HS-5 (cell line): ENCODE results near the gene HTT.

Experiments used
- DNase-seq: peaks from one replicate; pipeline ENCODE4 v3.0.0-alpha.2; 2012; ENCODE audit warnings: low read depth

The HTT gene

DNA sequence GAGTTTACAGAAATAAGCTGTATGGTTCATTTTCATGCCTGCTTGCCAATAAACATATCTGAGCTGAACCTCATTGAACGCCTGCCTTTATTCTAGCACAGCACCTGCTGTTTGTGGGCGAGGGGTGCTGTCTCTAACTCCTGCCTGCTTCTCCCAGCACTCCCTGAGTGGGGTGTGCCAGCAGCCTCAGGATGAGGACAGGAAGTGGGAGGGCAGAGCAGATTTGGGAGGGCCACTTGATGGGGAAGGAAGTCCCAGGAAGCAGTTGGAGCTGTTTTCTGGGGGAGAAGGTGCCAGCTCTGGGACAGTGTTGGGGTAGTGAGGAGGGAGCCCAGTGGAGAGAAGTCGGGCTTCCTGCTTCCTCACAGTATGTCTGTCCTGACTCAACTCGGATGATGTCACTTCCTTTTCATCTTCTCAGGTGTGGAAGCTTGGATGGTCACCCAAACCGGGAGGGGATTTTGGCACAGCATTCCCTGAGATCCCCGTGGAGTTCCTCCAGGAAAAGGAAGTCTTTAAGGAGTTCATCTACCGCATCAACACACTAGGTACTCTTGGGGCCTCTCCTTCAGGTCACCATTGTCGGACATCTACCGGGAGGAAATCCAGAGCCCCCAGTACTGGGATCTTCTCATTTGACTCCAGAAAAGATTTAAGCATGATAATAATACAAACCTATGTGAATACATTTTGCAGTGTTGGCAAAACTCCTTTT, 145.4 kb downstream of the HTT start:
- no peak for DNase-seq

DNA sequence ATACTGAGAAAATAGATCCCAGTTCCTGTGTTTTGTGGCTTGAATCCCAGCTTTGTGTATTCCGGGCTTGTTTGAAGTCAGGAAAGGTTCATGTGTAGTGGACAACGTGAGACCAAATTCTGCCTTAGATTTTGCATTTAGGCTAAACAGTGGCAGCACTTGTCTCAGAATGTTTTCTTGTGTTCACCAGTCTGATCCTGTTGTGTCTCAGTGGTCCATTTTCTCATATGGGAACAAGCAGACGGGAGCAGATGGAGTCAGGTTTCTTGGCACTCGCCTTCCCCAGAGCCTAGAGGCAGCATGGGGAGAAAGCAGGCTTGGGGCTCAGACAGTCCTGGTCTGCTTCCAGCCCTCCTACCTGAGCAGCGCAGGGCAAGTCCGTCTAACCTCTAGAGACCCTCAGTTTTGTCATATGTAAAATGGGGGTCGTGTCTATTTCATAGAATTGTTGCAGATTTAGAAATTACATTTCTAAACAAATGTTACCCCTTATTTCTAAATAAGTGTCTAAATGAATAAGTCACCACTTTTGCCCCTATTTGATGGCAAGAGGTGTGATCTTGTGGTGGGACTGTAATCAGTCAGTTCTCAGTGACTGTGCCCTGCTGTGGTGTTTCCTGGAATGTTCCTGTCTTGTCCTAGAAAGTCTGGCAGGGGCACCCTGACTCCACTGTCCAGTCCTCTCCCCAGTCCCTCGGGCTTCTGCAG, 146.1 kb downstream of the HTT start:
- no peak for DNase-seq

DNA sequence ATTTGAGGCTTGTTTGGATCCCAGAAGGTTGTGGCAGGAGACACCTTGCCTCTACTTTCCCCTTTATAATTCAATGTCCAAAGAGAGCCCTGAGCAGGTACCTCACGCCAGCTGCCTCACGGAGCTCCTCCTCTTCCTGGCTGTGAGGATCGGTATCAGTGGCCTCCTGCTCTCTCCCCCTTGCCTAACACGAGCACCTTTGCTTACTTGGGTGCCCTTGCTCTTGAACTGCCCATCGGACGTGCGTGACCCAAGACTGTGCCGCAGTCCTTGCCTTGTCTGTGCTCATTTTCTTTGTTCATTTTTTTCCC, 146.7 kb downstream of the HTT start:
- no peak for DNase-seq

DNA sequence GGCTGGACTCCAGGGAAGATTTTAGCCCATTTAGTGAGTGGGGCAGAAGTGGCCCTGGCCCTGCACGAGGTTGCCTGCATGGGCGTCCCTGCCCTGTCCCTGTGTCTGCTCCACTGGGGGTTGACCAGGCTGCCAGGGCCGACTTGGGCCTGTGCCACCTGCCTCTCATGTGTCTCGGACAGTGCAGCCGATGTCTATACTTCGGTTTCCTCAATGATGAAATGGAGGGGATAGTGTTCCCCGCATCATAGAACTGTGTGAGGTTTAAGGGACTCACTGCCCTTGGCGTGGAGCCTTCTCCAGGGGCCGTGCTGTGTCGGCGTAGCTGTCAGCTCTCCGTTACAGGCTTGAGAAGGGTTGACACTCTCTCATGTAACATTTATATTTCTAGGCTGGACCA, 147.5 kb downstream of the HTT start:
- DNase-seq: no peak

DNA sequence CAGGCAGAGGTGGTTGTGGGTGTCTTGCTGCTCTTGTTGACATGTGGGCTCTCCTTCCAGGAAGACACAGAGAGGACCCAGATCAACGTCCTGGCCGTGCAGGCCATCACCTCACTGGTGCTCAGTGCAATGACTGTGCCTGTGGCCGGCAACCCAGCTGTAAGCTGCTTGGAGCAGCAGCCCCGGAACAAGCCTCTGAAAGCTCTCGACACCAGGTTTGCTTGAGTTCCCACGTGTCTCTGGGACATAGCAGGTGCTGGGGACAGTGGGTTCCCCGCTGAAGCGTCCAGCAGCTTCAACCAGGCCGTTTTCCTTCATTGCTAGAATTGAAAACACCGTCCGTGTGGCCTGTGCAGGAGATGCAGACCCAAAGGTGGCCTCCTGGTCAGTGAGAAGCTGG, 148.9 kb downstream of the HTT start:
- no peak for DNase-seq

DNA sequence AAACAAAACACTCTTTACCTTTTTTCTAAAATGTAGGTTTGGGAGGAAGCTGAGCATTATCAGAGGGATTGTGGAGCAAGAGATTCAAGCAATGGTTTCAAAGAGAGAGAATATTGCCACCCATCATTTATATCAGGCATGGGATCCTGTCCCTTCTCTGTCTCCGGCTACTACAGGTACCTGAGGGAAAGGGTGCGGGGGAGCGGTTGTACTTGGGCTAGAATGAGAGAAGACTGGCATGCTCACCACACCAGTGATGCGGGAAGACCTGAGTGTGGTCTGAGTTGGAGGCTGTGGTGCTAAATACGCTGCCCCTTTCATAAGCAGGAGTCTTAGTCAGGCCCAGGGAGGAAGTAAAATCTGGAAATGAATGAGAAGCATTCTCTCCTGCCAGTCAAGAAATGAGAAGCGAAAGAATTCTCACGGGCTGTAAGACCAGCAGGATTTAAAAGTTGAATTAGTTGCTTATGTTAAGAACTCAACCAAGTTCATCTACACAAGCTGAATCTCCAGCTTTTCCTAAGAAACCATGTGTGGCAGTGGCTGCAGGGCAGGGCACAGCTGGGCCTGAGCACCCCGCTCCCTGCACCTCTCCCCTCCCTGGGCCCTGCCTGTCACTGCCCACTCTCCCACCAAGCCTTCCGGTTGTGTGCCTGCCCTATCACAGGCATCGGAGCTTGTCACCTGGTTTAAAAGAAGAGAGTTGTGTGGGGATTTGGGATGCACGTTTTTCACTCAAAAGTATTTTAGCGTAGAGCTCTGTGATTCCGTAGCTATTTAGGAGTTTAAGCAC, 149.7 kb downstream of the HTT start:
- DNase-seq: no peak

DNA sequence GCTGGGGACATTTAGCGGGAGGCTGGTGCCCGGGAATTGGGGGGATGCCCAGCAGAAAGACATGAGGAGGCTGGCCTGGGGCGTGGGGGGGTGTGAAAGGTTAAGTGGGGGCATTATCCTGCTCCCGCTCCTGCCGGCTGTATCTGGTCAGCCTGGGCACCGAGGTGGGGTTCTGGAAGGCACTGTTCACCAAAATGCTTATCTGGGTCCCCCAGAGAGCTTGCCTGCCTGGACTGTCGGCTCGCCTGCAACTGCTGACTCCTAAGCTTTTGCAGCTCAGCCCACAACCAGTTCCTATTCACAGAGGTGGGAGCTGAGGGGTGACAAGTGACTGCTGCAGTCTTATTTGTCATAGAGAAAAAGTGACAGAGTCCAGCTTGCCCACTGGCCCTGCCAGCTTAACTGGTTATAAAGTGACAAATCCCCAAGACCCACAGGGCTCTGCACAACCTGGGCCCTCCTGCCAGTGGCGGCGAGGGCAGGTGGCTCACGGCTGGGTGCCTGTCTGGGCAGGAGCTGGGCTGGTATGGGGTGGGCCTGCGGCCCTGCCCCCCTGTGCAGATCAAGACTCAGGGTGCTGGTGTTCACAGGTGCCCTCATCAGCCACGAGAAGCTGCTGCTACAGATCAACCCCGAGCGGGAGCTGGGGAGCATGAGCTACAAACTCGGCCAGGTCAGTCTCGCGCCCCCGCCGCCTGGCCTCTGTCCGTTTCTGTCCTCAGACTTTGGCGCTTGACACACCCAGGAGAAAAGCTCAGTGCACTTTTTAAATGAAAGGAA, 150.8 kb downstream of the HTT start:
- no peak for DNase-seq

DNA sequence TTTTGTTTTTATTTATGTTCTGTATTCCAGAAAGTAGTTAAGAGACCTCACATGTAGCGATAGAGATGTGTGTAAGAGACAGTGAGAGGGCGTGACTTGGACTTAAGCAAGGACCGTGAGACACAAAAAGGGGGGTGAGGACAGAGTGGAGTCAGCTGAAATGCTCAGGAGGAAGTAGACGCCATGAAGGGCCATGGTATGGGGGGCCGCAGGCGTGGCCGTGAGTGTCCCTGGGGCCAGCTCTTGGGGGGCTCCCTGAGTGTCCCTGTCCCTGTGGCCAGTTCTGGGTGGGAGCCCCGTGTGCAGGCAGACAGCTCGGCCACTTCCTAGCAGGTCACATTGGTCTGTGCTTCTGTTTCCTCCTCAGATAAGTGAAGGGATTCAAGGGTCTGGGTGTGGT, 151.5 kb downstream of the HTT start:
- DNase-seq: no peak

DNA sequence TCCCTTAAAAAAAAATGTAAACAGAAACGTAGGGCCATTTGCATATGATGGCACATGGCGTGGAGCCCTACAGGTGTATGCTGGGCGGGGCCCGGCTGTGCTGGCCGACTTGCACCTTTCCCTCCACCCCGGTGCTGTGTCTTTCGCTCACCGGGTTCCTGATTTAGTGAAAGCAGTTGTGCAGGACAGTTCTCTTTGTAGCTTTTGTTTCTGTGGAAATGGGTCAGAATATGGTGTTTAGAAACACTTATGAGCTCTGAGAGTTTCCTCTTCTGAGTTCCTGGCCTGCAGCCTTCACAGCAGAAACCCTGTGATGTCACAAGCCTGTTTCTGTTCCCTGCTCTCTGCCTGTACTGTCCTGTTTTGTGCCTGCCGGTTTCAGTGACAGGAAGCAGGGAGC, 152.0 kb downstream of the HTT start:
- no peak for DNase-seq

DNA sequence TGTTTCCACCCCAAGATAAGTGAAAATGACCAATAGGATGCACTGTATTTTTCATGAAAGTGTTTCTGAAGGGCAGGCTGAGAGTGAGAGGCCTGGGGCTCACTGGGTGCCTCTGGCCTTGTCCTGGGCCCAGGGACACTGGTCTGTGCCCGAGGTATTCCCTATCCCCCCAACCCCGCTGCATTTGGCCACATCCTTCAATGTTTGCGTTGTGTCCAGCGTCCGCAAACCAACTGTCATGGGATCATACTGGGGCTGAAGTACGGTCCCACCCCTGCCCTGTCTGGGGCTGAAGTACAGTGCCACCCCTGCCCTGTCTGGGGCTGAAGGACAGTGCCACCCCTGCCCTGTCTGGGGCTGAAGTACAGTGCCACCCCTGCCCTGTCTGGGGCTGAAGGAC, 152.5 kb downstream of the HTT start:
- DNase-seq: no peak

DNA sequence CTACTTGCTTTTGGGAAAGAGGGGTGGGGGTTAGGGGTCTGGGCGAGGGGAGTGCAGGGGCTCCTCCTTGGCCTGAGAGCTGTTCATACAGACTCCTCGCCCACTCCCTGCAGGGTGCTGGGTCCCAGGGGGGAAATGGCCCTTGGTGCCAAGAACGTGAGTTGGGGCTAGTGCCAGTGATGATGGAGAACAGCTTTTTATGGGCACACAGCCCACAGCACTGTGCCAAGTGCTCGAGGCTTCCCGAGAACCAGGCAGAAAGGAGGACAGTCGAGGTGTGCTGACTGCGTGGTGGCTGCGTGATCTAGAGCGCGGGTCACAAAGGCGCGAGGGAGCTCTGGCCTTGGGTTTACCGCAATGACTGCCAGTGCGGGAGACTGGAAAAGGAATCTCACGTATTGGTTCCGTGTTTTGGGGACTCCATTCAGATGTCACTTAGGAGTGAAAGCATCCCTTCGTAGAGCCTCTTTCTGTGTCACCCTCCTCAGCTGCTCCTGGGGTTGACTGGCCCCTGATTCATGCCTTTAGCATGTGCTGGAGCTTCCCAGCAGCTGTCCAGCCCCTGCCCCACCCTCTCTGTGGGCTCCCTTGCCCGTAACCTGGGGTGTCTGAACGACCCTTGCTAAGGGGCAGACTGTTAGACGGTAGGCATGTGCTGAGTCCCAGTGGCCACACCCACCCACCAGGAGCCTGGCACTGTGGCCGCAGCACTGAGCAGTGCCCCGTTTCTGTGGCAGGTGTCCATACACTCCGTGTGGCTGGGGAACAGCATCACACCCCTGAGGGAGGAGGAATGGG, 153.6 kb downstream of the HTT start:
- no peak for DNase-seq

DNA sequence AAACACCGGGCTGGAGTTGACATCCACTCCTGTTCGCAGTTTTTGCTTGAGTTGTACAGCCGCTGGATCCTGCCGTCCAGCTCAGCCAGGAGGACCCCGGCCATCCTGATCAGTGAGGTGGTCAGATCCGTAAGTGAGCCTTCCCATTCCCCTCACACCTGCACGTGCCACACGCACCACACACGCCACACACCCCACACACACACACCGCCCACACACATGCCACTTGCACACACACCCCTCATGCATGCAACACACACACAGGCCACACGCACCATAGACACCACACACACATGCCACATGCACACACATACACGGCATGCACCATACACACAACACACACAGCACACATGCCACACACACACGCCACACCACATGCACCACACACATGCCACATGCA, 154.4 kb downstream of the HTT start:
- DNase-seq: no peak

DNA sequence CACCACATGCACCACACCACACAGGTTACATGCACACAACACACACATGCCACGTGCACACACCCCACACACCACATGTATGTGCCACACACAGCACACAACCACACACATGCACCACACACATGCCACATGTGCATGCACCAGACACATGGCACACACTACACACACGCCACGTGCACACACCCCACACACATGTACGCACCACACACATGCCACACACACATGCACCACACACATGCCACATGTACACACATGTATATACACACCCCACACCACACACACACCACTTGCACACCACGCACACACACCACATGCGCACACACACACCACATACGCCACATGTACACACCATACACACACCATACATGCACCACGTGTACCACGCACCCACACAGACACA, 154.8 kb downstream of the HTT start:
- DNase-seq: no peak

DNA sequence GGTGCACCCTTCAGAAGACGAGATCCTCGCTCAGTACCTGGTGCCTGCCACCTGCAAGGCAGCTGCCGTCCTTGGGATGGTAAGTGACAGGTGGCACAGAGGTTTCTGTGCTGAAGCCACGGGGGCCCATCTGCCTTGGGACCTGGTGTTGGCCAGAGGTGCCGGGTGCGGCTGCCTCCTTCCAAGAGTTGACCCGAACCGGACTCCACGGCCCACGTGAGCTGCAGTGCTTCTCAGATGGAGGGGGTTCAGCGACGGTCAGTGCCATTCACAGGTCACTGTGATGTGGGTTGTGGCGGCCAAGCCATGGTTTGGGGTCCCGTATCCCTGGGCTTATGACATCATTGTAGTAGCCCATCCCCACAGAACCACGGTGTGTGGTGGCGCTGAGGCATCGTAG, 155.5 kb downstream of the HTT start:
- DNase-seq: no peak

DNA sequence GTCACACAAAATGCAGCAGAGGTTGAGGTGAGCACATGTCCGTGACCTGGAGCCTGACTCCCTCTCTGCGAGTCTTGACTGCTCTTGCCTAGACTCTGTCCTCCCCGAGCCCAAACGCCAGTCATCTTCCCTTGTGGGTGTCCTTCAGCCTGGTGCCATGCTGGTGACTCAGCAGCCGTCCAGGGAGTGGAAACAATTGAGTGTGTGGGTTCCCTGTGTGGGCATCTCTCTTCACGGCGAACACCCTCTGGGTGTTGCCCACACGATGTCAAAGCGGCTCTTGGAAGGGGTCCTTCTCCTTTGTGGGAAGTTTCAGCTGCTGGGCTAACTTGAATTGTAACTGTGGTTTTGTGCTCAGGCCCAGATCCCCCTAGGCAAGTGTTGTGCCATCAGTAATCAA, 157.0 kb downstream of the HTT start:
- no peak for DNase-seq

DNA sequence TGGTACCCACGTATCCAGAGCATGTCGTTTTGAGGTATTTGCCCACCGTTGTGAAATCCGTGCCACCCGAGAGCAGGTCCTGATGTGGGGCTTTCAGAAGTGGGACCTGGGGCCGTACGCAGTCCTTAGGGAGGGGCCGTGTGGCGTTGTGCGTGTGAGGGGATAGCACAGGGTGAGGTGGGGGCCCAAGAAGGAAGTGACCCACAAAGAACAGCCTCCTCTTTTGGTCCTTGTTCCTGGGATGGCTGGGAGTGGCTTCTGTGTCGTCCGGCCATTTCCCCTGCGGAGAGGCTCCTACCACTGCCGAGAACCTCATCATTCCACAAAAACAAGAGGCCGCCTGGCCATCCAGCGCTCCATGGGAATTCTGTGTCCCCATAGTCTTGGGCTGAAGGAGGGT, 157.5 kb downstream of the HTT start:
- no peak for DNase-seq

DNA sequence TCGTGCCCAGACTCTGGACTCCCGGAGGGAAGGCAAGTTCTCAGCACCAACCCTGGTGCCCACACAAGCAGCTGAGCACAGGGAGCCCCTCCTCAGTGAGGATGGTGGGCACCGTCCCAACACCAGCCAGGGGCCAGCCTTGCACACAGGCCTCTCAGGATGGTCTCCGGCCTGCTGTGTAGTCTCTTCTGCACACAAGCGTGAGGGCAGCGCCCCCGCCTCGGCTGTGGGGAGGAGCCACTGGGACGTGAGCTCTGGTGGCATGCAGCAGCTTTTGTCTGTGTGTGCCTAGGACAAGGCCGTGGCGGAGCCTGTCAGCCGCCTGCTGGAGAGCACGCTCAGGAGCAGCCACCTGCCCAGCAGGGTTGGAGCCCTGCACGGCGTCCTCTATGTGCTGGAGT, 158.4 kb downstream of the HTT start:
- DNase-seq: no peak

DNA sequence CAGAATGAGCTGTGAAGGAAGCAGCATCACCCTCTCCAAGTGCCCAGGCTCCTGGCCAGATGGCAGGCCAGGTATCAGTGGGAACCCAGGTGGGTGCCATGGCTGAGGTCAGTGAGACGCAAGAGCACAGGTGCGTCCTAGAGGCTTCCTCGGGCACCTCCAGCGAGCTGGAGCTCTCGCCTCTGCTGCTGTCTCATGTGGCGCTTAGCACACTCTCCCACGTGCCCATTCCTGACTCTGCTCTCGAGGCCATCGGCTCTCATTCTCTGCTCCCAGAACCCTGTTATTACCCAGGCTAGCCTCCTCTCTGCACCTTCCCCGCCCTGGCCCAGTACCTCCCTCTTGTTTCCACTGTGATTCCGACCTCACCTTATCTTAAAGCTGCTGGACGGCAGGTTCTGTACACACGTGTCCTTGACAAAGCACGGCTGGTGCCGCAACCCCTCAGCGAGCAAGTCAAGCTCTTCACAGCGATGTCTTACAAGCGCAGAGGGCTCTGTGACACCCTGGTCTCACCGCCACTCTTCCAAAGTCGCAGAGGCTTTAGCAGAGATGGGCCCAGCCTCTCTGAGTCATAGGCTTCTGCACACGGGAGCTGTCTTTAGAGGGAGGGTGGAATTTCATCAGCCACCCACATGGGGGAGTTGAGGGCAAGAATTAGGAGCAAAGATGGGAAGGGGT, 159.1 kb downstream of the HTT start:
- no peak for DNase-seq

DNA sequence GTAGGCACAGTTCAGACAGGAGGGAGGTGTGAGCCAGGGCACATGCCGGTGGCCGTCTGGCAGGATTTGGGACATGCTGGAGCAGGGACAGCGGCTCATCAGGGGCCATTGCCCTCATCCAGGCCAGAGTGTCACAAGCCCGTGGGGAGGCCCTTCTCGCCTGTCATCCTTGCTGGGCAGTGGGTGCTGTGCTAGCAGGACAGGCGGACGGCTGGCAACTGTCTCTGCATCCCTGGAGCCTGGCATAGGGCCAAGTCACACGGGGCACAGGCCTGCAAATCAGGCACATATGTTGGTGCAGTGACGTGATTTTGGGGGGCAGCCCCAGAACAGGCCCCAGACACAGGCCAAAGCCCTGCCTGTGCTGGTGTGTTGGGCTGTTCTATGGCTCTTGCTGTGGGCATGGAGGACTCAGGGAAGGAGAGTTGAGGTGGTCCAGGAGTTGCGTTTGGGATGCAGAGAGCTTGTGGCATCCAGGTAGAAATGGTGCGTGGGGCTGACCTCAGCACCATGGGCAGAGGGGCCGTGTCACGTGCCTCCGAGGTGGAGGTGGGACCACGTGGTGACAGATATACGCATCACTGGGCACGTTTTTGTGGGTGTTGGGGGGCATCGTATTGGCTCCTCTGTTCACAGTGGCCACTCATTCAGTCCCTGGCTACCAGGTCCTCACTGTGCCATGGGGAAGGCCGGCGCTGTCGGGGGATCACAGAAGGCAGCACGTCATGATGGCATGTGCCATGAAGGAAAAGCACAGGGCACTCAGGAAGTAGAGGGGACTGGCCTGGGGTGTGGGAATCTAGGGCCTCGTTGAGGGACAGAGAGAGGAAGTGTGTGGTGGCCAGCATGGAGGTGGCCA, 159.9 kb downstream of the HTT start:
- no peak for DNase-seq

DNA sequence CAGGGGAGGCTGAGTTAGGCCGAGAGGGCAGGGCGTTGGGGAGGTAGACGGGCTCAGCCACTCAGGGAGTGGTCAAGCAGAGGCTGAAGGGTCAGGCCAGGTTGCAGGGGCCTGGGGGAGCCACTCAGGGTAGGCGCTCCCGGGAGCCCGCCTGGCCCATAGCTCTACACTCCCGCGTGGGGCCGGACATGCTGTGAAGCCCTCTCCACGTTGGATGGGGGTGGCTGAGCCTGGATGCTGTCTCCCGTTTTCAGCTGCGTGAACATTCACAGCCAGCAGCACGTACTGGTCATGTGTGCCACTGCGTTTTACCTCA, 160.5 kb downstream of the HTT start:
- DNase-seq: no peak
